ENCODE data around the gene CEBPZOS.
"Not testable (repeated sequence)": the region's sequence is repeated elsewhere in the genome, so short reads cannot be mapped to it uniquely, and the experiment has no call there.

Gene CEBPZOS

DNA sequence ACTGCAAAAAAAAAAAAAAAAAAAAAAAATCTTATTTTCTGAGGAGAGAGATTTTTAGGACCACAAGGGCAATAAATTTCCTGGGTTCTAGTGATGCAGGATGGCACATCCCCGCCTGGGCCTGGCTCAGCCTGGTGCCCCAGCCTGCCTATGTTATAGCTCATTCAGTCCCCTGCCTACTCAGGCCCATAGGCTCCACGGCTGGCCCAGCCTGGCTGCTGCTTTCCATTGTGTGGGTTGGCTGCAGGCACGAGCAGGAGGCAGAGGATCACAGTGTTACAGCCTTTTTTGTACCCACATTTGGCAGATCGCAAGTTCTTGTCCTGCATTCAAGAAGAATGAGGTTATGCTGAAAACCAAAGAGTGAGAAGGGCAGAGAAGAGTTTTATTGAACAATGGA is 5.0 kb upstream of the CEBPZOS start:
- DNase-seq (ENCODE audit: low spot score): no peak

DNA sequence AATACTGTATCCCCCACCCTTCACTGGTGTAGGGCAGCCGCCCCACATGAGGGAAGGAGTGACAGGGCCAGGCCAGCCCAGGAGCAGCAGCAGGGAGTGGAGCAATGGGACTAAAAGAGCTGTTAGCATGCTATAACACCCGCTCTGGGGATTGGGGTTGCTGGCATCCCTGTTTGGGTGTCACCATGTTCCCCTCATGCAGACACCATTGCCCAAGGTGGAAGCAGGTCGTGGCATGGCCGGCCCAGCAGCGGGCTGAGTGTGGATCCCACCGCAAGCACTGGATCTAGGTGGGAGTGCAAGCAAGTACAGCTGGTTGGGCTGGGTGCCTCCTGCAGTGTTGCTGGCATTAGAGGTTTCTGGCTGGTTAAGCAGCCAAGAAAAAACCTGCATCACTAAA is 4.5 kb upstream of the CEBPZOS start:
- no peak for DNase-seq (ENCODE audit: low spot score)

GRCh38 chr2:37192551-37192950 is 3.7 kb upstream of the CEBPZOS start:
- no peak for DNase-seq (ENCODE audit: low spot score)

- not testable (repeated sequence) for DNase-seq (ENCODE audit: low spot score)
Observed at GRCh38 chr2:37195862-37196319, 405 bp upstream of the CEBPZOS start.

GRCh38 chr2:37198681-37199065 is 2.4 kb downstream of the CEBPZOS start:
- DNase-seq (ENCODE audit: low spot score): no peak

DNA sequence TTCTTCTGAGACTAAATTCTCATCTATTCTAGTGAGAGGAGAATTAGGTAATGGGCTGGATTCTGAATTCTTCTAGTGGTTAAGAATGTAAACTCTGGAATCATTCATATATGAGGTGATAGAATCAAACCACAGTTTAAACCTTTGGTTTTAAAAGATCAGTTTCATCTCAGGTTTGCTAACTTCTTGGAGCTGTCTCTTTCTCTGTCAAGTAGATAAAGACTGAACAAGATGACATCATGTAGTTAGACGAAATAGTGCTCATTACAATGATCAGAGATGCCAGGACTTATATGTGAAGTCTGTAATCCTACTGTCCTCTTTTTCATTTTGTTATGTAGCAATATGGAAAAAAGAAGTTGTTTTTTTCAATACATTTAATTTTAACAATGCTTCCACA is 4.9 kb downstream of the CEBPZOS start:
- DNase-seq (ENCODE audit: low spot score): no peak

- no peak for DNase-seq (ENCODE audit: low spot score)
Observed at GRCh38 chr2:37201766-37202165, 5.5 kb downstream of the CEBPZOS start.

DNA sequence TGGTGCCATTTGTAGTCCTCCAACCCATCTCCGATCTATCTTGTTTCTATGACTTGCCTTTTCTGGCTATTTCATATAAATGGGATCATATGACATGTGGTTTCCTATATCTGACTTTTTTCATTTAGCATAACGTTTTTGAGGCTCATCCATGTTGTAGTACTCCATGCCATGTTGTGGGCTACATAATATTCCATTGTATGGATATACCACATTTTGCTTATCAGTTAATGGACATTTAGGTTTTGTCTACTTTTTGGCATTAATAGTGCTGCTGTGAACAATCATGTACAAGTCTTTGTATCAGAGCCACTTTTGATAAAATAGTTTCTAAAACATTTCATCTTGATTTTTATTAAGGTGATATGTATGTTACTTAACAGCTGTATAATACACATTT is 7.4 kb downstream of the CEBPZOS start:
- DNase-seq (ENCODE audit: low spot score): no peak

DNA sequence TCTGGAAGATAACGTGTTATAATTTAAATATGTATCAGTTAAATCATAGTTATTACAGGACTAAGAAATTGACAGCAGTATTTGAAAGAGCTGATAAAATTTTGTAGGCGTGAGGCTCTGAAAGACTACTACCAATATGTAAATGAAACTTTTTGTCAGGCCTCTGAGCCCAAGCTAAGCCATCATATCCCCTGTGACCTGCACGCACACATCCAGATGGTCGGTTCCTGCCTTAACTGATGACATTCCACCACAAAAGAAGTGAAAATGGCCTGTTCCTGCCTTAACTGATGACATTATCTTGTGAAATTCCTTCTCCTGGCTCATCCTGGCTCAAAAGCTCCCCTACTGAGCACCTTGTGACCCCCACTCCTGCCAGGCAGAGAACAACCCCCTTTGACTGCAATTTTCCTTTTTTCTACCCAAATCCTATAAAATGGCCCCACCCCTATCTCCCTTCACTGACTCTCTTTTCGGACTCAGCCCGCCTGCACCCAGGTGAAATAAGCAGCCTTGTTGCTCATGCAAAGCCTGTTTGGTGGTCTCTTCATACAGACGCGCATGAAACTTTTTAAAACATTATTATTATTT is 8.9 kb downstream of the CEBPZOS start:
- not testable (repeated sequence) for DNase-seq (ENCODE audit: low spot score)

GRCh38 chr2:37205689-37206341 is 9.5 kb downstream of the CEBPZOS start:
- no peak for DNase-seq (ENCODE audit: low spot score)

GRCh38 chr2:37206760-37207159 is 10.5 kb downstream of the CEBPZOS start:
- not testable (repeated sequence) for DNase-seq (ENCODE audit: low spot score)

DNA sequence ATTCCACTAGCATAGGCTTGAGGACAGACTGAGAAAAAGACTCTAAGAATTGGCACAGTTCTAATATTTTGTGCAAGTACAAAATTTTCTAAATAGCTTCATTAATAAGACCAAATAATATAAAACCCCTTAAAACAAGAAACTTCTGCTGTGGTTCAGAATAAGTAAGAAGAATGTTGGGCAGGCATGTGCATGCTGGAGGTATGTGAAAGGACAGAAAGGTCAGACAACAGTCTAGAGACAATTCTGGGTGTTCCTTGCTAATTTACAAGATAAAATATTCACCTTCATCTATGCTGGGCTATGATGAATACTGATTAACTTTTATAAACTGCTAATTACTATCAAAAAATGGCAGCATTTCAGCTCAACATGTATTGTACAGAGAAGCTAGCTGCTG is 14.9 kb downstream of the CEBPZOS start:
- no peak for DNase-seq (ENCODE audit: low spot score)

DNA sequence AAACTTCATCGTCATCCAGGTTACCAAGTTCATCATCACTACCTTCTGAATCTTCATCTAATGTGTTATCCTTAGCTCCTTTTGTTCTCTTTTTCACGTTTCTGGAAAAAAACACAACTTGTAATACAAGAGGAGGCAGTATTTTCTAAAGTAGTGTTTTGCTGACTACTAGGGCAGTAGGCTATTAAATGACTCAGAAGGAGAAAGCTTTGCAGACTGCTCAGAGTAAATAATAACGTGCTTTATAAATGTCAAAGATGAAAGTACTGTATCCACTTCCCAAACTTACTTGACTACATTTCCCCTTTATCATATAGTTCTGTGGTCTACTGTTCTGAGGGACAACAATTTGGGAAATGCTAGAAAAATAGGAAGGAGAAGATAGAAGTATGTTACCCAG is 15.6 kb downstream of the CEBPZOS start:
- DNase-seq (ENCODE audit: low spot score): no peak

DNA sequence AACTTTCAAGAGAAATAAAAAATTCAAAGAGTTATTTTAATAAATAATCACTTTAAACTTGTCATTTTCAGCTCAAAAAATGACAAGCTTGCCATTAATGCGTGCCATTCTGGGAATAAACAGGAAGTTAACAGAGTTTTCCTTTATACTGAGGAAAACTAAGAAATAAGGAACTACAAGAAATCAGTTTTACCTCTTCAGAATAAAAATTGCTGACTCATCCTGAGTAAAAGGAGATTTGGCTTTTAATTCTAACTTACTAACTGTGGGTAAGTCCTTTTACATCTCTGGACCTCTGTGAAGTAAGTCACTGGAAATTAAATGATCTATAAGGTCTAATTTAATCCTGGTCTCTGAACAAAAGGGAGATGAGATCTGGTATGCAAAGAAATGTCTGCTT is 19.0 kb downstream of the CEBPZOS start:
- no peak for DNase-seq (ENCODE audit: low spot score)

- DNase-seq (ENCODE audit: low spot score): no peak
Observed at GRCh38 chr2:37219046-37219445, 22.8 kb downstream of the CEBPZOS start.

DNA sequence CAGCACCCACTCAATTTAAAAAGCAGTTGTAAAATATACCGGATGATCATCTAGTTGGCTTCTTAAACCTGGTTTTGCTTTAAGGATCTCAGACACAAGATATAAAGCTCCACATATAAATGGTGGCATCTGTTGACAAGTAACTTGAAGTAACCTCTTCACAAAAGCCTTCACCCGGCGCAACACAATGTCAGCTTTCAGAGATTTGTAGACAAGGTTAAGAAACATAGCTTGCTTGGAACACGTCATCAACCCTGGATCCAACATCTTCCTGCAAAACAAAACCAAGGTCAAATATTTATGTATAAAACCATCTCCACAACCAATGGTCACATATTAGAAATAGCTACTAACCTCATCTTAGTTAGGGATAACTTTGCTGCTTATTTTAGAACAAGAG is 26.8 kb downstream of the CEBPZOS start:
- no peak for DNase-seq (ENCODE audit: low spot score)

- DNase-seq (ENCODE audit: low spot score): no peak
Observed at GRCh38 chr2:37224063-37224462, 27.8 kb downstream of the CEBPZOS start.

DNA sequence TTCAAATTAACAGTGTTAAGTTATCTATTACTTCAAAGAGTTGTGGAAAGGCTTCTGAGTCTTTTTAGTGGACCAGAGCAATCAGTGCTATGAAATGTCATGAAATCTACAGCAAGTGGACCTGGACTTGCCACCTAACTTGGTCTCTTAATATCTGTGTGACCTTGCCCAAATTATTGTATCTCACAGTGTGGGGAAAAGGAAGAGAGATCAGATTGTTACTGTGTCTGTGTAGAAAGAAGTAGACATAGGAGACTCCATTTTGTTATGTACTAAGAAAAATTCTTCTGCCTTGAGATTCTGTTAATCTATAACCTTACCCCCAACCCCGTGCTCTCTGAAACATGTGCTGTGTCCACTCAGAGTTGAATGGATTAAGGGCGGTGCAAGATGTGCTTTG is 28.8 kb downstream of the CEBPZOS start:
- not testable (repeated sequence) for DNase-seq (ENCODE audit: low spot score)

DNA sequence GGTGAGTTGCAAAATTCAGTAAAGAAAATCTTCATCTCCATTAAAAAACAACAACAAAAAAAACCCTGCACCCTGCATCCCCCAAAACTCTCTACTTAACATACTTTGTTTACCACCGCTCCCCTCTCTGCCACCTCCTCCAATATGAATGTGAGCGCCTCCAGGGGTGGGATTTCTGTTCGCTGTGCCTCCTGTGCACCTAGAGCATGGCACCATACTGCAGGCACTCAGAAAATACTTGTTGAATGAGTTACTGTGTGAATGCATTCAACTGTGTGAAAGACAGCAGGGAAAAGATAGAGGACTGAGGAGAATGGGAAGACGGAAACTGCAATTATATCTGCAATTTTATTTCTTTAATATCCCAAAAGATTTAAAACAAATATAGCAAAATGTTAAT is 30.6 kb downstream of the CEBPZOS start:
- no peak for DNase-seq (ENCODE audit: low spot score)

DNA sequence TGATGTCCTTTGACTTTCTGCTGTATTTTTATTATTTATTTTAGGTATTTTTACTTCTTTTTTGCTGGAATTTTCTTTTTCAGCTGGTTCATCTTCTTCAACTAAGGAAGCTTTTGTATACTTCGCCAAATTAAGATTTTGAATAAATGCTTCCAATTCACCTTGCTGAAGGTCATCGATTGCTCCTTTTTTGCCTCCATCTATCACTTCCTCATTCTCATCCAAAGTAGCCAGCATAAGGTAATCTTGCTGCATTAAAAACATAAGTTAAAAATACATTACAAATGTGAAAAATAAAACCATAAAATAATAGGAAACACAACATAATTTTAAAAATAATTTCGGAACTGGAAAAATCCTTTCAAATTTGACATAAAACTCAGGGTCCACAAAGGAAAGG is 32.5 kb downstream of the CEBPZOS start:
- no peak for DNase-seq (ENCODE audit: low spot score)

- no peak for DNase-seq (ENCODE audit: low spot score)
Observed at GRCh38 chr2:37230581-37230980, 34.3 kb downstream of the CEBPZOS start.

- peak; percentile 82 for DNase-seq (ENCODE audit: low spot score)
Observed at GRCh38 chr2:37231241-37232130, 35.2 kb downstream of the CEBPZOS start, which contains the start of the genes CEBPZ and NDUFAF7. CEBPZ (minus strand) TSS chr2:37231596; CDS start chr2:37231567, 29 bp downstream. NDUFAF7 (plus strand) TSS chr2:37231658; CDS start chr2:37231706, 48 bp downstream.
